ENCODE measurements around the gene PRKCZ. TPM values are rescaled to one million over a fixed set of nuclear protein-coding genes. Genes with fewer than 3 reads are reported as not detected.

PRKCZ gene
- total and polyA plus RNA-seq, 4 donors: 4.8 to 9.9 (median 8.4) TPM

- TF ChIP-seq FOXA2 (IDR thresholded peaks at IDR 0.05) (no peak), YY1 (IDR thresholded peaks at IDR 0.05) (no peak), HNF4G (IDR thresholded peaks at IDR 0.05) (no peak), FOXA1 (IDR thresholded peaks at IDR 0.05) (no peak), CTCF (IDR thresholded peaks at IDR 0.05; ENCODE audit: low read depth, low read length, missing input control) (no peak), HNF4A (conservative IDR thresholded peaks at IDR 0.05) (no peak)
- no peak for DNase-seq (ENCODE audit: low spot score)
- H3K36me3 ChIP-seq (ENCODE audit: control insufficient read depth in 4 of 4, insufficient read depth in 3 of 4, low read depth in 1 of 4, low read length in 3 of 4): peaks cover 0 to 17% (median 3%) of the 10 kb centered on the region in 4 donors
- 92% methylated on average over 22 of the region's 22 CpGs for WGBS
- H3K9me3 ChIP-seq (ENCODE audit: control insufficient read depth in 4 of 4, low read length in 3 of 4): no peaks in the 10 kb centered on the region
- H3K4me1 ChIP-seq (ENCODE audit: control insufficient read depth in 4 of 4, insufficient read depth in 4 of 4, low read length in 3 of 4): peaks cover 5 to 14% (median 10%) of the 10 kb centered on the region in 4 donors
- H3K4me3 ChIP-seq (ENCODE audit: low read depth in 1 of 3, low read length in 3 of 3): no peak overlapping the region
- H3K9ac ChIP-seq (ENCODE audit: low read depth in 1 of 2, low read length in 2 of 2): no peak overlapping the region
- H3K27ac ChIP-seq (ENCODE audit: low read depth in 1 of 2, low read length in 2 of 2): no peak overlapping the region
- no peaks in the 10 kb centered on the region for H3K27me3 ChIP-seq (ENCODE audit: control insufficient read depth in 4 of 4, insufficient read depth in 4 of 4, low read length in 3 of 4)
Measured at GRCh38 chr1:2054560-2054959, 4.3 kb downstream of the PRKCZ start.

- Histone ChIP-seq H3K4me3 (ENCODE audit: low read depth in 1 of 3, low read length in 3 of 3) (no peak overlapping the region), H3K4me1 (ENCODE audit: control insufficient read depth in 4 of 4, insufficient read depth in 4 of 4, low read length in 3 of 4) (peaks cover 3 to 9% (median 7%) of the 10 kb centered on the region in 4 donors), H3K36me3 (ENCODE audit: control insufficient read depth in 4 of 4, insufficient read depth in 3 of 4, low read depth in 1 of 4, low read length in 3 of 4) (peaks cover 0 to 23% (median 10%) of the 10 kb centered on the region in 4 donors), H3K9ac (ENCODE audit: low read depth in 1 of 2, low read length in 2 of 2) (no peak overlapping the region), H3K27me3 (ENCODE audit: control insufficient read depth in 4 of 4, insufficient read depth in 4 of 4, low read length in 3 of 4) (no peaks in the 10 kb centered on the region), H3K27ac (ENCODE audit: low read depth in 1 of 2, low read length in 2 of 2) (no peak overlapping the region), H3K9me3 (ENCODE audit: control insufficient read depth in 4 of 4, low read length in 3 of 4) (no peaks in the 10 kb centered on the region)
- DNase-seq (ENCODE audit: low spot score): no peak
- 95% methylated on average over 29 of the region's 29 CpGs for WGBS
- no peak for TF ChIP-seq FOXA2 (IDR thresholded peaks at IDR 0.05)
- no peak for TF ChIP-seq EGR1 (IDR thresholded peaks at IDR 0.05; ENCODE audit: low read depth in 2 of 2)
- TF ChIP-seq FOXA1 (IDR thresholded peaks at IDR 0.05): no peak
- TF ChIP-seq RAD21 (IDR thresholded peaks at IDR 0.05): no peak
- TF ChIP-seq MAX (IDR thresholded peaks at IDR 0.05): no peak
- no peak for TF ChIP-seq HNF4G (IDR thresholded peaks at IDR 0.05)
- no peak for TF ChIP-seq HNF4A (conservative IDR thresholded peaks at IDR 0.05)
- TF ChIP-seq REST (IDR thresholded peaks at IDR 0.05): no peak
- TF ChIP-seq JUND (IDR thresholded peaks at IDR 0.05): no peak
Measured at GRCh38 chr1:2055911-2056575, 5.8 kb downstream of the PRKCZ start.
